Fibroblast of mammary gland (primary cell): Measurements from ENCODE around the gene CDC25B.

Source experiments
- DNase-seq: peaks from one replicate; pipeline ENCODE4 v3.0.0-alpha.2; 2010; ENCODE audit warnings: low read depth
- H3K4me3 ChIP-seq: 2 replicates; pipeline ENCODE4 v1.5.1; 2011; ENCODE audit warnings: low read depth, mild to moderate bottlenecking, low read length, moderate library complexity; ENCODE audit not compliant: control insufficient read depth
- CTCF ChIP-seq: conservative IDR thresholded peaks from 2 replicates; pipeline ENCODE4 v1.5.1; 2011; ENCODE audit warnings: low read depth, low read length, inconsistent platforms; ENCODE audit not compliant: control insufficient read depth, insufficient read depth

CDC25B gene

GRCh38 chr20:3768342-3769130, 27.6 kb upstream of the CDC25B start:
- peak; percentile 30 for TF ChIP-seq CTCF
- peak; percentile 81 for DNase-seq
- peak overlapping the region; percentile 66 for H3K4me3 ChIP-seq

GRCh38 chr20:3771552-3772058, 24.5 kb upstream of the CDC25B start:
- DNase-seq = no peak
- no peak for TF ChIP-seq CTCF

GRCh38 chr20:3775457-3776108, 20.5 kb upstream of the CDC25B start:
- H3K4me3 ChIP-seq = no peak overlapping the region
- TF ChIP-seq CTCF = no peak
- no peak for DNase-seq

More at GRCh38 chr20:3771552-3772058, 24.5 kb upstream of the CDC25B start:
- H3K4me3 ChIP-seq = no peak overlapping the region

GRCh38 chr20:3777381-3777715, 18.8 kb upstream of the CDC25B start:
- DNase-seq = no peak
- H3K4me3 ChIP-seq = peak overlapping the region; percentile 59
- no peak for TF ChIP-seq CTCF

GRCh38 chr20:3777716-3778629, 18.1 kb upstream of the CDC25B start:
- TF ChIP-seq CTCF = no peak
- peak overlapping the region; percentile 59 for H3K4me3 ChIP-seq
- peak; percentile 41 for DNase-seq

- no peak for DNase-seq
- TF ChIP-seq CTCF = no peak
- H3K4me3 ChIP-seq = no peak overlapping the region
These were observed 17.1 kb upstream of the CDC25B start for GRCh38 chr20:3778976-3779375.
